A549 (cell line): Measurements from ENCODE around the gene COL26A1. TPM values are rescaled to one million over a fixed set of nuclear protein-coding genes. Genes with fewer than 3 reads are reported as not detected.

Experiments
- ATAC-seq, 2 experiments: fragments of 200-7000 bp in 1 of 2; fragments of >200 bp in 1 of 2; cut with Nextera tagmentation in 1 of 2; cut with Tn5 transposase in 1 of 2; 3 replicates each; pipeline versions ENCODE4 v1.8.0 to v1.9.1; 2018 to 2020; ENCODE audit warnings: mild to moderate bottlenecking in 1 of 2, moderate library complexity in 1 of 2
- CTCF ChIA-PET: fragments of 300-600 bp; sonication (Branson Sonifier 250); formaldehyde crosslinking; extraction: SDS; loops from one replicate; lab custom pipeline; 2021; ENCODE audit warnings: antibody characterized with exemption, inconsistent platforms; lab: Yijun Ruan, JAX
- POLR2A ChIA-PET: fragments of 350-600 bp; formaldehyde crosslinking; extraction: SDS; loops from one replicate; lab custom pipeline; 2021; ENCODE audit warnings: antibody characterized with exemption, inconsistent platforms; lab: Yijun Ruan, JAX
- DNase-seq, 2 experiments: peaks; one replicate each; pipeline versions ENCODE4 v3.0.0 to v3.0.0-alpha.2; 2011 to 2016; ENCODE audit warnings: low read depth in 1 of 2, low spot score in 1 of 2
- FAIRE-seq: peaks from 2 replicates; lab custom pipeline; 2011; peaks lifted over from hg19 to GRCh38; lab: Jason Lieb, UNC
- H3K27ac ChIP-seq, 2 experiments: fragments of >200 bp; sonication (Bioruptor Twin); formaldehyde crosslinking; 3 replicates each; pipeline ENCODE4 v1.5.1; 2016 to 2017
- H3K4me1 ChIP-seq: fragments of >200 bp; sonication (Bioruptor Twin); formaldehyde crosslinking; 3 replicates; pipeline ENCODE4 v1.6.1; 2016
- H3K4me2 ChIP-seq: fragments of >200 bp; sonication (Bioruptor Twin); formaldehyde crosslinking; 3 replicates; pipeline ENCODE4 v1.6.1; 2016
- H3K4me3 ChIP-seq: fragments of >200 bp; sonication (Bioruptor Twin); formaldehyde crosslinking; 3 replicates; pipeline ENCODE4 v1.5.1; 2016
- H3K9me3 ChIP-seq: fragments of >200 bp; sonication (Bioruptor Twin); formaldehyde crosslinking; 3 replicates; pipeline ENCODE4 v1.6.1; 2016
- ATOH8 ChIP-seq: fragments of 250-450 bp; sonication (Bioruptor Pico); IDR thresholded peaks from 2 replicates; pipeline ENCODE4 v1.5.0; 2020; ENCODE audit warnings: low read depth, mild to moderate bottlenecking, moderate library complexity
- CBX2 ChIP-seq: fragments of 200-600 bp; sonication (generic); IDR thresholded peaks from 2 replicates; pipeline ENCODE4 v1.6.1; 2016; ENCODE audit warnings: low read depth, mild to moderate bottlenecking, borderline replicate concordance
- CBX8 ChIP-seq: fragments of 200-600 bp; sonication (generic); IDR thresholded peaks from 2 replicates; pipeline ENCODE4 v1.6.1; 2016
- CHD4 ChIP-seq: fragments of 200-600 bp; sonication (generic); IDR thresholded peaks from 2 replicates; pipeline ENCODE4 v1.6.1; 2016; ENCODE audit warnings: antibody characterized with exemption, mild to moderate bottlenecking, borderline replicate concordance
- CTCF ChIP-seq: fragments of >200 bp; sonication (Bioruptor Twin); formaldehyde crosslinking; IDR thresholded peaks from 3 replicates; pipeline ENCODE4 v1.5.1; 2016
- EHF ChIP-seq: fragments of 250-450 bp; sonication (Bioruptor Pico); IDR thresholded peaks from 2 replicates; pipeline ENCODE4 v1.5.0; 2020; ENCODE audit warnings: mild to moderate bottlenecking
- ELK1 ChIP-seq: fragments of 150-350 bp; IDR thresholded peaks from 2 replicates; pipeline ENCODE4 v1.6.1; 2014; ENCODE audit warnings: low read depth, mild to moderate bottlenecking, low read length
- FOSL2 ChIP-seq, 2 experiments: fragments of 450-650 bp in 1 of 2; fragments of >200 bp in 1 of 2; sonication (Bioruptor Twin) in 1 of 2; formaldehyde crosslinking; IDR thresholded peaks; 2 replicates each; pipeline versions ENCODE4 v1.5.0 to v1.6.1; 2016 to 2020; ENCODE audit warnings: mild to moderate bottlenecking in 1 of 2, moderate library complexity in 1 of 2
- FOXS1 ChIP-seq: fragments of 250-450 bp; sonication (Bioruptor Pico); IDR thresholded peaks from 2 replicates; pipeline ENCODE4 v1.5.0; 2020; ENCODE audit warnings: mild to moderate bottlenecking, moderate library complexity
- HDAC2 ChIP-seq: fragments of 200-600 bp; sonication (generic); IDR thresholded peaks from 2 replicates; pipeline ENCODE4 v1.6.1; 2016
- HES2 ChIP-seq: fragments of >200 bp; sonication (Bioruptor Twin); formaldehyde crosslinking; IDR thresholded peaks from 2 replicates; pipeline ENCODE4 v1.6.1; 2016
- HEYL ChIP-seq: fragments of 250-450 bp; sonication (Bioruptor Pico); IDR thresholded peaks from 2 replicates; pipeline ENCODE4 v1.8.0; 2021; ENCODE audit warnings: mild to moderate bottlenecking, moderate library complexity
- HOXB13 ChIP-seq: fragments of 250-450 bp; sonication (Bioruptor Pico); IDR thresholded peaks from 2 replicates; pipeline ENCODE4 v1.5.0; 2020; ENCODE audit warnings: low read depth, mild to moderate bottlenecking, moderate library complexity
- MAFK ChIP-seq: fragments of 450-650 bp; IDR thresholded peaks from 2 replicates; pipeline ENCODE4 v1.6.1; 2014; ENCODE audit not compliant: partially characterized antibody
- MAX ChIP-seq: IDR thresholded peaks from 2 replicates; pipeline ENCODE4 v1.6.1; 2012
- MYC ChIP-seq: IDR thresholded peaks from 2 replicates; pipeline ENCODE4 v1.6.1; 2012; ENCODE audit warnings: mild to moderate bottlenecking, inconsistent platforms, low read length, improper control_type of control experiment, borderline replicate concordance
- PHF8 ChIP-seq: fragments of 200-600 bp; sonication (generic); IDR thresholded peaks from 2 replicates; pipeline ENCODE4 v1.6.1; 2016; ENCODE audit warnings: low read depth, mild to moderate bottlenecking, antibody characterized with exemption, moderate library complexity, borderline replicate concordance
- POLR2A ChIP-seq: IDR thresholded peaks from 2 replicates; pipeline ENCODE4 v1.6.1; 2012; ENCODE audit warnings: mild to moderate bottlenecking, low read length
- RAD21 ChIP-seq, 2 experiments: fragments of >200 bp in 1 of 2; sonication (Bioruptor Twin) in 1 of 2; formaldehyde crosslinking in 1 of 2; IDR thresholded peaks in 1 of 2; conservative IDR thresholded peaks in 1 of 2; 2 replicates in 1 of 2; 3 replicates in 1 of 2; pipeline ENCODE4 v1.6.1; 2012 to 2018; ENCODE audit warnings: inconsistent platforms in 1 of 2
- RFX5 ChIP-seq: fragments of 450-650 bp; IDR thresholded peaks from 2 replicates; pipeline ENCODE4 v1.7.1; 2014; ENCODE audit warnings: antibody characterized with exemption, mild to moderate bottlenecking, moderate library complexity
- RNF2 ChIP-seq: fragments of 200-600 bp; sonication (generic); IDR thresholded peaks from 2 replicates; pipeline ENCODE4 v1.6.1; 2016; ENCODE audit warnings: low read depth, mild to moderate bottlenecking, antibody characterized with exemption, moderate library complexity, borderline replicate concordance
- SMC3 ChIP-seq: fragments of >200 bp; sonication (Bioruptor Twin); formaldehyde crosslinking; IDR thresholded peaks from 3 replicates; pipeline ENCODE4 v1.6.1; 2018; ENCODE audit warnings: inconsistent platforms
- TFCP2L1 ChIP-seq: fragments of 250-450 bp; sonication (Bioruptor Pico); IDR thresholded peaks from 2 replicates; pipeline ENCODE4 v1.5.0; 2021; ENCODE audit warnings: mild to moderate bottlenecking
- USF2 ChIP-seq: fragments of 450-650 bp; IDR thresholded peaks from 2 replicates; pipeline ENCODE4 v1.6.1; 2014; ENCODE audit warnings: antibody characterized with exemption
- ZC3H11A ChIP-seq: fragments of 450-650 bp; IDR thresholded peaks from 2 replicates; pipeline ENCODE4 v1.6.1; 2014; ENCODE audit warnings: antibody characterized with exemption, mild to moderate bottlenecking
- WGBS: methylation state at CpG from one replicate; pipeline ENCODE4 v1.1.6; 2017; ENCODE audit errors: missing lambda C conversion rate; 5-methylcytosine and 5-hydroxymethylcytosine counted together
- polyA plus RNA-seq, 4 experiments: library from polyadenylated mRNA; depleted of rRNA in 3 of 4; stranded (reverse); fragments of >200 nt; fragmentation: RNase III in 1 of 4; extraction: RNeasy Plus Mini Kit Qiagen cat#74134 plus additional on column Dnase treatment in 1 of 4; gene quantifications; 2 replicates in 3 of 4; 3 replicates in 1 of 4; pipeline ENCODE4 v1.2.3, GENCODE V29; 2011 to 2017

COL26A1 gene
- polyA plus RNA-seq, 2 of the 4 experiments (the other 2 are of a cell fraction): 0.52 to 1.4 TPM

- ChIA-PET POLR2A (no interaction called here), CTCF (interaction anchor here (0.6 to 2.8 kb wide), 7 partner anchors 16 to 736 kb away, joined by 3 to 13 read pairs (median 5); no protein-coding TSS in a partner anchor)
- ATAC-seq: no peak
- TF ChIP-seq EHF (CRISPR knock-in tag): no peak
- no peak for TF ChIP-seq MYC
- no peak for TF ChIP-seq CBX8
- TF ChIP-seq HOXB13 (CRISPR knock-in tag): no peak
- H3K4me3 ChIP-seq: no peak overlapping the region
- DNase-seq: no peak
- no peak for FAIRE-seq
- no peak overlapping the region for H3K27ac ChIP-seq
- no peaks in the 10 kb centered on the region for H3K4me1 ChIP-seq
- no peak overlapping the region for H3K4me2 ChIP-seq
- no peaks in the 10 kb centered on the region for H3K9me3 ChIP-seq
- WGBS: 50% methylated on average over 6 of the region's 7 CpGs
Measured at GRCh38 chr7:101535351-101535751, 172.7 kb downstream of the COL26A1 start.

GRCh38 chr7:101536232-101536631, 173.6 kb downstream of the COL26A1 start:
- Histone ChIP-seq H3K4me2 (no peak overlapping the region), H3K4me1 (no peaks in the 10 kb centered on the region), H3K27ac (no peak overlapping the region), H3K4me3 (no peak overlapping the region), H3K9me3 (no peaks in the 10 kb centered on the region)
- ChIA-PET POLR2A (no interaction called here), CTCF (interaction anchor here (0.8 to 2.8 kb wide), 9 partner anchors 7 to 736 kb away, joined by 3 to 13 read pairs (median 5); no protein-coding TSS in a partner anchor)
- FAIRE-seq: no peak
- ATAC-seq: no peak
- TF ChIP-seq FOXS1 (CRISPR knock-in tag): no peak
- TF ChIP-seq MAFK: no peak
- TF ChIP-seq HDAC2: no peak
- no peak for TF ChIP-seq FOSL2 (IDR thresholded peaks at IDR 0.05)
- no peak for TF ChIP-seq FOSL2 (CRISPR knock-in tag; IDR thresholded peaks at IDR 0.05)
- TF ChIP-seq POLR2A: no peak
- TF ChIP-seq CBX2: no peak
- DNase-seq: no peak
- WGBS: 74% methylated on average over 6 of the region's 6 CpGs

- Histone ChIP-seq H3K4me1 (no peaks in the 10 kb centered on the region), H3K27ac (no peak overlapping the region), H3K4me3 (no peak overlapping the region), H3K9me3 (no peaks in the 10 kb centered on the region), H3K4me2 (no peak overlapping the region)
- 89% methylated on average over 4 of the region's 4 CpGs for WGBS
- no peak for DNase-seq
- POLR2A ChIA-PET: no interaction called here
- CTCF ChIA-PET: interaction anchor here (0.6 to 2.8 kb wide), 11 partner anchors 8 to 735 kb away, joined by 3 to 13 read pairs (median 5); no protein-coding TSS in a partner anchor
- FAIRE-seq: no peak
- TF ChIP-seq ZC3H11A (no peak), CBX2 (no peak), HEYL (CRISPR knock-in tag) (no peak), RNF2 (no peak), RFX5 (no peak), CTCF (no peak), USF2 (no peak)
- no peak for ATAC-seq
Measured at GRCh38 chr7:101536668-101537067, 174.0 kb downstream of the COL26A1 start.

GRCh38 chr7:101537205-101537604, 174.5 kb downstream of the COL26A1 start:
- Histone ChIP-seq H3K27ac (no peak overlapping the region), H3K4me3 (no peak overlapping the region), H3K4me2 (no peak overlapping the region), H3K9me3 (no peaks in the 10 kb centered on the region), H3K4me1 (no peaks in the 10 kb centered on the region)
- no peak for ATAC-seq
- no peak for DNase-seq
- ChIA-PET POLR2A (no interaction called here), CTCF (interaction anchor here (0.6 to 2.8 kb wide), 11 partner anchors 8 to 735 kb away, joined by 3 to 13 read pairs (median 5); no protein-coding TSS in a partner anchor)
- 36% methylated on average over 7 of the region's 8 CpGs for WGBS
- no peak for FAIRE-seq
- TF ChIP-seq EHF (CRISPR knock-in tag) (no peak), ELK1 (no peak), RAD21 (conservative IDR thresholded peaks at IDR 0.05 in 1 of 2, IDR thresholded peaks at IDR 0.05 in 1 of 2) (no peak), PHF8 (no peak), MAFK (no peak), USF2 (no peak), HES2 (no peak), CHD4 (no peak), SMC3 (no peak), TFCP2L1 (CRISPR knock-in tag) (no peak), ATOH8 (no peak), MAX (no peak)
